Smooth muscle cell of the brain vasculature (primary cell): Measurements from ENCODE around the gene OGDH.
"Not testable (repeated sequence)": the region's sequence is repeated elsewhere in the genome, so short reads cannot be mapped to it uniquely, and the experiment has no call there.

ENCODE experiments used
- DNase-seq: peaks from one replicate; pipeline ENCODE4 v3.0.0-alpha.2; 2012; ENCODE audit warnings: low read depth, low spot score

The OGDH gene

GRCh38 chr7:44606341-44607140 lies at the start of gene OGDH:
Gene OGDH, plus strand, starts transcription at chr7:44606627. Its CDS starts 17,717 bp downstream, at chr7:44624344.
- peak; percentile 97 for DNase-seq

DNA sequence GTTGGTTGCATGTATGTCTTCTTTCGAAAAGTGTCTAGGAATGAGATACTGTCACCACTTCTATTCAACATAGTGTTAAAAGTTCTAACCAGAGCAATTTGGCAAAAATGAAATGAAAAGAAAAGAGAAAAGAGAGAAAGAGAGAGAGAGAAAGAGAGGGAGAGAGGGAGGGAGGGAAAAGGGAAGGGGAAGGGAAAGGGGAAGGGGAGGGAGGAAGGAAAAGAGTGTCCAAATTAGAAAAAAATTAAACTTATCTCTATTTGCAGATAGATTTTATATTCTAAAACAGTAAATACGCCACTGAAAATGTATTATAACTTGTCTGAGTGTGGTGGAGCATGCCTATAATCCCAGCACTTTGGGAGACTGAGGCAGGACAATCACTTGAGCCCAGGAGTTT lies 48.9 kb upstream of the OGDH start:
- DNase-seq: no peak

DNA sequence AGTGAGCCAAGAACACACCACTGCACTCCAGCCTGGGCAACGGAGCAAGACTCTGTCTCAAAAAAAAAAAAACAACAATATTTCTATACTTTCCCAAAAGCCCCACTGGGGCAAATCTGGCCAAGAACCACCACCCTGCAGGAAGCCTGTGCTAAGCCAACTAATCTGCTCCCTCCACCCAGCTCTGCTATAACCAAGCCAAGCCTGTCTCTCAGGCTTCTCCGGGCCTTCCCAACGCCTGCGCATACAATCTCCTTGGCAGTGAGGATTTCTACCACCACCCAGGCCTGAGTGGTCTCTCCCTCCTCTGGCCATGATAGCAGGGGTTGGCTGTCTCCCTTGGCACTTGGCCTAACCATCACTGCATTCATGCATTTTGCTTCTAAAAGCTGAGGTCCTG lies 46.9 kb upstream of the OGDH start:
- DNase-seq: no peak

DNA sequence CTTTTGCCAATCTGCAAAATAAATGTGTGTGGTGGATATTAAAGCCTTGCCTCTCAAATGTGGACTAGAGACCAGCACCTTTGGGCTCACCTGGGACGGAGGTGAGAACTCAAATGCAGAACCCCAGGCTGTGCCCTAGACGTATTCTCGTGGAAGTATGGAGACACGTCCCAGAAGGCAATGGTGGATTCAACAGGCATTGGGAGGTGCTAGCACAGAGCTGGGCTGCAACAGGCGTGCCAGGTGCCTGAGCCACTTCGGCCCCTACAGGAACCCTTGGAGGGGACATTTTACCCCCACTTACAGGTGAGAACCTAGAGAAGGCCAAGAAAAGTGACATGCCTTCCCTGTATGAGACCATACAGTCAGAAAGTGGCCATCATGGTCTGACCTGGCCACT lies 44.9 kb upstream of the OGDH start:
- DNase-seq: no peak

- DNase-seq: no peak
Observed at GRCh38 chr7:44561962-44562621, 44.3 kb upstream of the OGDH start.

DNA sequence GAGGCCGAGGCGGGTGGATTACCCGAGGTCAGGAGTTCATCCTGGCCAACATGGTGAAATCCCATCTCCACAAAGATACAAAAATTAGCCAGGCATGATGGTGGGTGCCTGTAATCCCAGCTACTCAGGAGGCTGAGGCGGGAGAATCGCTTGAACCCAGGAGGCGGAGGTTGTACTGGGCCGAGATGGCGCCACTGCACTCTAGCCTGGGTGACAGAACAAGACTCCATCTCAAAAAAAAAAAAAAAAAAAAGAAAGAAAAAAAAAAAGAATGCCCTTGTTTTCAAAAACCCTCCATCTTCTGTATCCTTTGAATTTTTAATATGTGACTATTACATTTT lies 43.8 kb upstream of the OGDH start:
- not testable (repeated sequence) for DNase-seq

- DNase-seq: no peak
Observed at GRCh38 chr7:44563171-44563679, 43.2 kb upstream of the OGDH start.

GRCh38 chr7:44564606-44565005 lies 41.8 kb upstream of the OGDH start:
- DNase-seq: no peak

GRCh38 chr7:44565097-44565794 lies 41.2 kb upstream of the OGDH start:
- no peak for DNase-seq

DNA sequence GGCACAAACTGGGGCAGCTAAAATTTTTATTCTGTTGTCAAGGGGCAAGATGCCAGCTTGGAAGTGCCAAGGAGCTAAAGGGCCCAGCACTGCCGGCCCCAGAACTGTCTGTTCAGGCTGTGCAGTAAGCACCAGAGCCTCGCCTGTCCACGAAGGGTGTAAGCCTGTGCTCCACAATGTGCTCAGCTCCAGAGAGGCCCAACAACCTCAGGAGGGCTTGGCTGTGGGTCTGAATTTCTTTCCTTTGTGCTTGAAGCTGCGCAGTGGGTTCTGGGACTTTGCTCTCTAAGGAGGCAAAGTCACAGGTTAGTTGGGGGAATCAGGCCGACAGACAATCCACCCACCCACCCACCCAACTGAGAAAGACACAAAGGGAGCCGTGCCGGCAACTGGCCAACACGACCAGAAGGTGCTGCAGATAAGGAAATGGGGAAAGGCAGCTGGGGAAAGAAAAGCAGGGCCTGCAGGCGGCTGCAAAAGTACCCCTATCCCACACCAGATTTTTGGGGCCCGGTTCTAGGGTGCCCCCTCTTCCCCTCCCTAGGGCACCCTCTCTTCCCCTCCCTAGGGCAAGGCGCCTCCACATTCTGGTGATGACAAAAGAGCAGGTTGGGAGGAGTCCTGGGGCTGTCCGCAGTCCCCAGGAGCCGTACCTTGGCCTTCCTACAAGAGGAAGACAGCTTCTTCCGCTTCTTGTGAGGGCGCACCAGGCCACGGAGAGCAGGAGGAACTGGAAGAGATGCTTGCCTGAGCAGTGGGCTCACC lies 40.5 kb upstream of the OGDH start:
- no peak for DNase-seq

DNA sequence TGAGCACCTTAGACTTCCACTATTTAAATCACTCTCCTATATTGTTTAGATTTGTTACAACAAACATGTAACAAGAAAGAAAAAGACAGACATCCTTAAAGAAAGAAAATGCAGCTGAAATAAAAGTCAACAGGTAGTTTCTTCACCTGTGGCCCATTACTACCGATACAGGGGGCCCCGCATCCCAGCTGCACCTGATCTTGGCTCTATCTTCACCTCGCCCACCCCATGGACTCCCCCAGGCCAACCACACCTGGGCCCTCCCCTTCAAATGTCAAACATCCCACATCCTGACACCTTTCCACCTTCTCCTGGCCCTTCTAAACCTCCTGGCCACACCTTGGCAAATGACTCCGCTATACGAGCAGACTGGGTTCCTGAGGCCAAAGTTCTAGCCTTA lies 39.7 kb upstream of the OGDH start:
- DNase-seq: no peak

DNA sequence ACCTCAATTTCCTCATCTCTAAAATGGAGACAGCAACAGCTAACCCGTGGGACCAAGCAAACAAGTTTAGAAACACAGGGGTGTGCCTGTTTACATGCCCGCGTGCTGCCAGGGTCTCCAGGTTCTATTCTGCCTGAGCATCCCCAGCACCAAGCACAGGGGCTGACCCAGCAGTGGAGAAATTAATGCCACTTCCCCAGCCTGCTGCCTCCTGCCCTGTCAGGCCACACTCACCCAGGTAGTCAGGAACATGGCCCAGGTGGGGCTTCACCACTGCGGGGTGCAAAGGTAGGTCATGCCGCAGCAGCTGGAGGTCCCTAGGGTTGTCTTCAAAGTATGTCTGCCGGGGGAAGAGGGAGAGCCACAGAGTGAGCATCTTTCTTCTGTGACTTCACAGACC lies 38.5 kb upstream of the OGDH start:
- no peak for DNase-seq

- no peak for DNase-seq
Observed at GRCh38 chr7:44568771-44569560, 37.5 kb upstream of the OGDH start.

- no peak for DNase-seq
Observed at GRCh38 chr7:44569959-44570358, 36.5 kb upstream of the OGDH start.

- no peak for DNase-seq
Observed at GRCh38 chr7:44572771-44573170, 33.7 kb upstream of the OGDH start.

- peak; percentile 82 for DNase-seq
Observed at GRCh38 chr7:44573464-44574286, 32.8 kb upstream of the OGDH start, which contains the start of gene DDX56. Gene DDX56, minus strand, starts transcription at chr7:44573908. Its CDS starts 13 bp downstream, at chr7:44573895.

DNA sequence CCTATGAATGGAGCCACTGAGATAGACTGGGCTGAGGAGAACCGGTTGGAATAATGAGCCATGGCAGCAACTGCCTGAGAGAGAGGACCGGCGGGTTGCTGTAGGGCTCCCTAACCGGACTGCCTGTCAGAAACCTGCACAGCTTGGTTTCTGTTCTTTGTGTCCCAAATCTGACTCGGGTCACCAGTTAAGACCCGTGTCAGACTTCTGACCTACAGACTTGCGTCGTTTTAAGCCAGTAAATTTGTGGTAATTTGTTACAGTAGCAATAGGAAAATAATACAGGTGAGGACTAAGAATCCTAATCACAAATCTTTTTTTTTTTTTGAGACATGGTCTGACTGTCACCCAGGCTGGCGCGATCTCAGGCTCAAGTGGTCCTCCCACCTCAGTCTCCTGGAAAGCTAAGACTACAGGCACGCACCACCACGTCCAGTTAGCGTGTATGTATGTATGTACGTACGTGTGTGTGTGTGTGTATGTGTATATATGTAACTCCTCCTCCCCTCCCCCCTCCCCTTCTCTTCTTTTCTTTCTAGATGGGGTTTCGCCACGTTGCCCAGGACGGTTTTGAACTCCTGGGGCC lies 32.0 kb upstream of the OGDH start:
- DNase-seq: no peak

GRCh38 chr7:44575054-44575453 lies 31.4 kb upstream of the OGDH start:
- DNase-seq: no peak

DNA sequence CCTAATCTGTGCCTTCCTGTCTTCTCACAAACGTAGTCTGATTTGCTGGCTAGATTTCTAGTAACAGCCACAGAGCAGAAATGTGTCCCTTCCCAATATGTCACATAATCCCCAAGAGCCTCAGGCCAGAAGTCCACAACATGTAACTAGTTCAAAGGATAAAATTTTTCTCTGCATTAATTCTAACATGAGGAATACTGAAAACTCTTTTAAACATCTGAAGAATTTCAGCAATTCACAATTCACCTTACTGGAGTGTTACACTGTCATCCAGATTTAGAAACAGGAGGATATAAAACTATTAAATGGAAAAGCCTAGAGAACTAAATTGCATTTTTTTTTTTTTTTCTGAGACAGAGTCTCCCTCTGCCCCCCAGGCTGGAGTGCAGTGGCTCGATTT lies 30.2 kb upstream of the OGDH start:
- DNase-seq: no peak
